Stimulated activated CD4-positive, alpha-beta T cell treated with anti-CD3 and anti-CD28 coated beads, Interleukin-15, amount 100 ng/mL, for 1 hour (primary cell): ENCODE measurements around the gene PTPRU.
"Not testable (repeated sequence)": the region's sequence is repeated elsewhere in the genome, so short reads cannot be mapped to it uniquely, and the experiment has no call there.

Source experiments
- DNase-seq, 2 donors: peaks; one replicate each; pipeline ENCODE4 v3.0.0-alpha.2; 2020; ENCODE audit warnings: low read depth in 1 of 2, low spot score in 1 of 2

Gene PTPRU

DNA sequence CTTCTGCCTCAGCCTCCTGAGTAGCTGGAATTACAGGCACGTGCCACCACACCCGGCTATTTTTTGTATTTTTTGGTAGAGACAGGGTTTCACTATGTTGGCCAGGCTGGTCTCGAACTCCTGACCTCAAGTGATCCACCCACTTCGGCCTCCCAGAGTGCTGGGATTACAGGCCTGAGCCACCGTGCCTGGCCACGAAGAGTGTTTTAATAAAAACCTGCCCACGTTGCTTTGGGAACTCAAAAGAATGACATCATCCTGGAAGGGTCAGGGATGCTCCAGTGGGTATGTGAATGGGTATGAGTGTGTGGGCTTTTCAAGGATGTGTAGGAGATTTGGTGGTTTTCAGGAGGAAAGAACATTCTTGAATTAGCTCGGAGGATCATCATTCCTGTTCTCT is 78.4 kb downstream of the PTPRU start:
- not testable (repeated sequence) for DNase-seq

GRCh38 chr1:29315262-29315661 is 78.9 kb downstream of the PTPRU start:
- DNase-seq: no peak

GRCh38 chr1:29315876-29316275 is 79.6 kb downstream of the PTPRU start:
- DNase-seq: no peak

DNA sequence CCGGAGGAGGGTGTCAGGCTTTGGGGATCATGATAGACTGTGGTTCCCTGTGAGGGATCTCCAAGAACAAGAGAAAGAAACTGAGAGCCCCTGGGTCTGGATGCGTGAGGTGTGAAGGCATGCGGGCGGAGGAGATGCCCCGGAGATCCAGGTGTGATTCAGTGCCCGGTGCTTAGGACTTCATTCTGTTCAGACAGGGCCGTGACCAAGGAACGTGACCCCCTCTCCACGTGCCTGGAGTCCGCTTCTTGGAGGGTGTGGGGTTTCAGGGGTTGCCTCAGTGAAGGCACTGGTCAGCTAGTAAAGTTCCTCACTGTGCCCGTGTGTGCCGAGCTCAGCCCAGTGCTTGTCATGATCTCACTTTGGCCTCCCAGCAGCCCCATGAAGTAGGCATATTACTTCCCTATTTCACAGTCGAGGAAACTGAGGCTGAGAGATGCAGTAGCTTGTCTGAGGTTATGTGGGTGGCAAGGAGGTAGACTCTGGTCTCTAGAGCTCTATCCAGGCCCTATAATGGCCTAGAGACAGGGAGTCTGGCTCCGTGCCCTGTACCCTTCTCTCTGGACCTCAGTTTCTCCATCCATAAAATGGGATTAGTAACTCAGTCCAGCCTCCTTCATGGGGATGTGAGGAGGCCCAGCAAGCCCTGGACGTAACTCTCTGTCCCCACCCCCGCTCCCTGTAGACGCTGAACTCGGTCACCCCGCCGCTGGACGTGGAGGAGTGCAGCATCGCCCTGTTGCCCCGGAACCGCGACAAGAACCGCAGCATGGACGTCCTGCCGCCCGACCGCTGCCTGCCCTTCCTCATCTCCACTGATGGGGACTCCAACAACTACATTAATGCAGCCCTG is 81.0 kb downstream of the PTPRU start:
- DNase-seq: no peak

DNA sequence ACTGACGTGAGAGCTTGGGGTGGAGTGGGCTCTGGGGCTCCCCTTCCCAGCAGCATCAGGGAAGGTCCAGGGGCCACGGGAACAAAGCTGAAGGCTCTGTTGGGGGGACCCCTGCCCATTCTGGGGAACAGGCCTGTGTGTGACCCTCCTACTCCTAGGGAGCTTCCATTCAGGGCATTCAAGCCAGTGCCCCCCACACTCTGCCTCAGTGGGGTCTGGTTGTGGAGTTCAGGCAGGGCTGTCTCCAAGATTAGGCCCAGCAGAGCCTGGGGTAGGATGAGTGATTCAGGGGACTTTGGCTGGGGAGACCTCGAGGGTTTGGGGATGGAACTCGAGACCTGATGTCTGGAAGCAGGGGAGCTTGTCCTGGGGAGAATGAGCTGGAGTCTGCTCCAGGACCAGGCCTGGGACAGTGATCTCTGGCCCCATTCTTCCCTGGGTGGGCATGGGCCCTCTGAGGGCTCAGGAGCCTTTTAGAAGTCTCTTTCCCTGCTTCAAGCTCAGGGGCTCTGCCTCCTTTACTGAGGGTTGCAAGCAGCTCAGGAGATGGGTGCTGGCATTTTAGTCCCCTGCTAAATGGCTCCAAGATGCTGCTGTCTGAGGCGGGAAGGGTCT is 81.7 kb downstream of the PTPRU start:
- DNase-seq: no peak

DNA sequence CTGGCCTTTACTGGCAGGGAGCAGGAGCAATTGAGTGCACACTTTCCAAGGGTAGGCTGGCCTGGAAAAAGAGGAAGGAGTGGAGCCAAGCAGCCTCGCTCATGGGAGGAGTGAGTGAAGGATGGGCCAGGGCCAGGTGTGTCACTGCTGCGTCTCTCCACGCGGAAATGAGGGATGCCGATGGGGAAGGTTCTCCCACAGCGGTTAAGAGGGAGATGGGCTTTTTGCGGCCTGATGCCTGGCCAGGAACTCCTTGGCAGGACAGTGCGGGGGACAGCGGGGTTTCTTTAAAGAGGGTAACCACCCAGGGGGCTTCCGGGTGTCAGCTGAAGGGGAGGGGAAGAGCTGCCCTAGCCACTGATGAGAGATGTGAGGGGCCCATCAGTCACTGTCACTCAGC is 82.4 kb downstream of the PTPRU start:
- no peak for DNase-seq

DNA sequence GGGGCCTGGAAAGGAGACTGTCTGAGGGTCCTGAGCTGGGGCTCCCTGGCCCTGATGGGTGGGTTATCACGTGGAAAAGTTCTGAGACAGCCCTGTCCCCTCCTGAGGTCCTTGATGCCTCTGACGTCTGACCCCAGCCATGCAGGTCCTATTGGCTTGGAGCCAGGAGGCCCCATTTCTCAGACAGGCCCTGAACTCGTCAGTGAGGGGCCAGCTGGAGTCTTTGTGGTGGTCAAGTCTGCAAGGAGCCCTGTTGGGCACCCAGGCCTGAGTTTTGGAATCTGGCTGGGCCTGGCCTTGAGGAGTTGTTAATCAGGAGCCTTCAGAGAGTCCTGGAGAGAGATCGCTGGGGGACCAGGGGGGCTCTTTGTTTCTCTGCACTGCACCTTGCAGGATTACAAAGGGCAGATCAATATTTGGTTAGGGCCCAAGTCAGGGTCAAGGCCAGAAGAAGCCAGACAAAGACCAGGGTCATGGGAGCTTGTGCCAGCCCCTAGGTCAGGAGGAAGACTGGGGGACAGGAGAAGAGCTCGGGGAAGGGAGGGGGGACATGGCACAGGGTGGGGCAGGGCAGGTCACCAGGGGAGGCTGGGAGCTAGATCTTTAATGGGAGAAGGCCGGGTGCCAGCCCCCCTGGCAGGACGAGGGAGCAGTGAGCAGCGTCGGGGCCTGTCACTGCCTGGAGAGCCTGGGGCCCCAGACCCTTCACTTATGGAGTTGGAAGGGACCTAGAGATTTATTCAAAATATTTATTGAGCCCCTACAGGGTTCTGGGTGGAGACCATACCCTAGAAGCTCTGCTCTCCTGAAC is 83.2 kb downstream of the PTPRU start:
- DNase-seq: no peak

DNA sequence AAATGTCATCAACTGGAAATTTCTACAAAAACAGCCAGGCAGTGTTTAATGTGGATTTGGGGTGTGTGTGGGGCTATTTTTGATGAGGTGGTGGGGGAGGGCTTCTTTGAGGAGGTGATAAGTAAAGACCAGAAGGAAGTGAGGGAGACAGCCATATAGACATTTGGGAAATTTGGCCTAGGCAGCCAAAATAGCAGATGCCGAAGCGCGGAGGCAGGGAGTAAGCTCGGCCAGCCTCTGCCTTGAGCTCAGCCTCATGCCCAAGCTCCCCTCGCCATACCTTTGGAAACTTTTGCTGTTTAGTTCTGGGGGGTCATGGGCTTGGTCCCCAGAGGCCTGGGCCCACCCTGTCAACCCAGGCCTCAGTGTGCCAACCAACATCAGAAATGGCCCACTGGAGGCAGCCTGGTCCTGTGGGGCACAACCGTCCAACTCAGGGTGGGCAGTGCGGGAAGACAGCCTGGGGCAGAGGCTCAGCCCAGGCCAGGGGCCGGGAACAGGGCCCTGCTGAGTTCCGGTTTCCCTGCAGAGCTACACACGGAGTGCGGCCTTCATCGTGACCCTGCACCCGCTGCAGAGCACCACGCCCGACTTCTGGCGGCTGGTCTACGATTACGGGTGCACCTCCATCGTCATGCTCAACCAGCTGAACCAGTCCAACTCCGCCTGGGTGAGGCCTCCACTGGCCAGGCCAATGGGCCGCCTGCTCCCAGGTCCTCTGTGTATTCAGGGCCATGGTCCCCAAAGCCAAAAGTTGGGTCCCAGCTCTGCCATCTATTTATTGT is 84.0 kb downstream of the PTPRU start:
- DNase-seq: no peak

DNA sequence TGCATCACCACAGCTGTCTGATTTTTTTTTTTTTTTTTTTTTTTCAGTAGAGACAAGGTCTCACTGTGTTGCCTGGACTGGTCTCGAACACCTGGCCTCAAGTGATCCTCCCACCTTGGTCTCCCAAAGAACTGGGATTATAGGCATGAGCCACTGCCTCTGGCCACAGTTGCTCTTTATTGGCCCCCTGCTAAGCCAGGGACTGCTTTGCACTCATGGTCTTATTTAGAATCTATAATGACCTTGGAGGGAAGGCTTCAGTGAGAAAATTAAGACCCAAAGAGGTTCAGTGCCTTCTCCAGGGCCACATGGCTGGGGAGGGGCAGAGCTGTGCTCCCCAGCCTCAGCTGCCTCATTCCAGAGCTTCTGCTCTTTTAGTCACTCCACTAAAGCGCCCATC is 84.9 kb downstream of the PTPRU start:
- DNase-seq: no peak

DNA sequence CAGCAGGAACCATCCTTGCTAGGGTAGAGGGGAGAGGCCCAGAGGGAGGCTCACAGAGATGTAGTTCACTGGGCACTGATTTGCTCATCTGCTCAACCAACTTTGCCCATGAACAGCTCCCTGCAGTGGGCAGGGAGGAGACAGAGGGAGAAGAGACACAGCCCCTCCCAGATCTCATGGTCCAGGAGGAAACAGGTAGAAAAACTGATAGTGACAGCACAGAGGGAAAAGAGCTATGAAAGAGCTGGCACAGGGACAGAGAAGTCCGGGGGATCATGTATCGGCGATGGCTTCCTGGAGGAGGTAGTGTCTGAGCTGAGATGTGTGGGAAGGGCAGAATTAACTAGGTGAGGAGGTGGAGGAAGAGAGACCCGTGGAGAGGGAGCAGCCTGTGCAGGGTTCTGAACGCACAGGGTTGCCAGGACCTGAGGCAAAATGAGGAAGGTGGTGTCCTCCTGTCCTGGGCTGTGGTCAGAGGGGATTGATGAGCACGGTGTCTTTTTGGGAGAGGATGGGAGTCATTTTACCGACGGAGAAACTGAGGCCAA is 85.9 kb downstream of the PTPRU start:
- DNase-seq: no peak

- DNase-seq: no peak
Observed at GRCh38 chr1:29322861-29323585, 86.7 kb downstream of the PTPRU start.

DNA sequence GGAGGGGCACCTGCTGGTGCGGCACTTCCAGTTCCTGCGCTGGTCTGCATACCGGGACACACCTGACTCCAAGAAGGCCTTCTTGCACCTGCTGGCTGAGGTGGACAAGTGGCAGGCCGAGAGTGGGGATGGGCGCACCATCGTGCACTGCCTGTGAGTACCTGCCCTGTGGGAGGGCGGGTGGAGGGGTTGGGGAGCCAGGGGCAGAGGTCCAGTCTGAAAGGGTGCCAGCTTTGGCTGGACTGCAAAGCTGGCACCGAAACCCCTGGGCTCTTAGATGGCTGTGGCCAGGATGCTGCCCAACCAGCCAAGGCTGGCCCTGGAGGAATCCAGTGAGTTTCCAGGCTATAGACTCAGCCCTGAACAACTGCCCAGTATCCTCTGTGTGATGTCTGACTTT is 87.3 kb downstream of the PTPRU start:
- DNase-seq: no peak

GRCh38 chr1:29324202-29324601 is 87.9 kb downstream of the PTPRU start:
- DNase-seq: no peak

DNA sequence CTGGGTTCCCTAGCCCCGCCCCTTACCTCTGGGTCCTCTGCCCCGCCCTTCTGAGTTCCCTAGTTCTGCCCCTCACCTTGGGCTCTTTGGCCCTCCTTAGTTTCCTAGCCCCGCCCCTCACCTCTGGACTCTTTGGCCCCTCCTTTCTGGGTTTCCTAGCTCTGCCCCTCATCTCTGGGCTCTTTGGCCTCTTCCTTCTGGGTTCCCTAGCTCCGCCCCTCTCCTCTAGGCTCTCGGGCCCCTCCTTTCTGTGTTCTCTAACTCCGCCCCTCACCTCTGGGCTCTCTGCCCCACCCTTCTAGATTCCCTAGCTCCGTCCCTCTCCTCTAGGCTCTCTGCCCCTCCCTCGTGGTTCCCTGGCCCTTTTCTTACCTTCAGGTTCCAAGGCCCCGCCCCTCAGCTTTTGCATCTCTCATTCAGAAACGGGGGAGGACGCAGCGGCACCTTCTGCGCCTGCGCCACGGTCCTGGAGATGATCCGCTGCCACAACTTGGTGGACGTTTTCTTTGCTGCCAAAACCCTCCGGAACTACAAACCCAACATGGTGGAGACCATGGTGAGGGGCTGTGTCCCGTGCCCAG is 88.5 kb downstream of the PTPRU start:
- no peak for DNase-seq

DNA sequence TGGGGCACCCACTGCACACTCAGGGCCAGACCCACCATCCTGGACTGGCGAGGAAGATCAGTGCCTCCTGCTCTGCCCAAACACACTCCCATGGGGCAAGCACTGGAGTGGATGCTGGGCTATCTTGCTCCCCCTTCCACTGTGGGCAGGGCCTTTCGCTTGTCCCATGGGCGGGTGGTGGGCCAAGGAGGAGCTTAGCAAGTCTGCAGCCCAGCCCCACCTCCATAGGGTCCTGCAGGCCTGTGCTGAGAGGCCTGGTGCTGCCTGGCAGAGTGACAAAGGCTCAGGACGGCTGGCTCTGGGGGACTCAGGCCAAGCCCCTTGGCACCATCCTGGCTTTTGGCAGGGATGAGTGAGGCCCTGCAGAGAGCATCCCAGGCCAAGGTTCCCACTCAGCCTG is 89.4 kb downstream of the PTPRU start:
- DNase-seq: no peak

DNA sequence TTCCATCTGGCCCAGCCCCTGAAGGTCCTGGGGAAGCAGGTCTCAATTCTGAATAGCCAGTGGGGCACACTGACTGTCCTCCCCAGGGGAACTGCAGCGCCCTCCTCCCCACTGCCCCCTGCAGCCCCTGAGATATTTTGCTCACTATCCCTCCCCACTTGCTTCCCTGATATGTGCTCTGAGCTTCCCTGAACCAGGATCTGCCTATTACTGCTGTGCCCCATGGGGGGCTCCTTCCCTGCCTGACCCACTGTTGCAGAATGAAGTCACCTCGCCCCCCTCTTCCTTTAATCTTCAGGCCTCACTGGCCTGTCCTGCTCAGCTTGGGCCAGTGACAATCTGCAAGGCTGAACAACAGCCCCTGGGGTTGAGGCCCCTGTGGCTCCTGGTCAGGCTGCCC is 89.8 kb downstream of the PTPRU start:
- DNase-seq: no peak

- no peak for DNase-seq
Observed at GRCh38 chr1:29327223-29327935, 91.1 kb downstream of the PTPRU start.

DNA sequence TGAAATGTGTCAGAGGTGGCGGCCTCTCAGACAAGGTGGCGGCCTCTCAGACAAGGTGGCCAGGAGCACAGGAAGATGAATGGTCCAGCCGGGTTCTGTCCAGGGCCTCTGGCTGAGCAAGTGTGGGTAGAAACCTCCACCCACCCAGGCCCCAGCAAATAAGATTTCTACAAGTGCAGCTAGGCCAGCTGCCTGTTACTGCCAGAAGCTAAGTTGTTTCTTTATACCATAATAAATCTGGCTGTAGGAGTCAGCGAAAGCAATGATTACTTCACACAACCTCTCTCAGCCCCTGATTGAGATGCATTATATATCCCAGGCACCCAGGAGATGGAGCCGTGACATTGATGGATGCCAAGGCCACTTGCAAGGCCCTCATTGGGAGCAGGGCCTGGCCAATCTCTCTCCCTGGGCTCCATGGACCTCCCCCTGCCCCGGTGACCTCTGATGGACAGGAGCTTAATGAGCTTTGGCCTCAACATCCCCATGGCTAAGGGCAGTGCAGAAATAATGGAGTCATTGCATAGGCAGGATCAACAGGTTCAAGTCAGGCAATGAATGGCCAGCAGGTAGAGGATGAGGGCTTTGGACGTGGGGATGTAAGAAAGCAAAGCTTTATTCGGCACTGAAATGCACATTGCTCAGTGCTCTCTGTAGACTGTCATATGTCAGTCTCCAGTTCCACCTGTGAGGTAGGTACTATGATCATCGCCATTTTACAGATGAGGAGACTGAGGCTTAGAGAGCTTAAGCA is 92.9 kb downstream of the PTPRU start:
- DNase-seq: no peak

GRCh38 chr1:29330089-29330488 is 93.8 kb downstream of the PTPRU start:
- DNase-seq: no peak
